Measurements from ENCODE around the gene STARD7. TPM values are rescaled to one million over a fixed set of nuclear protein-coding genes. Genes with fewer than 3 reads are reported as not detected.

STARD7 gene
- total RNA-seq, 4 donors from 2014 or later: 211 to 292 (median 266) TPM

DNA sequence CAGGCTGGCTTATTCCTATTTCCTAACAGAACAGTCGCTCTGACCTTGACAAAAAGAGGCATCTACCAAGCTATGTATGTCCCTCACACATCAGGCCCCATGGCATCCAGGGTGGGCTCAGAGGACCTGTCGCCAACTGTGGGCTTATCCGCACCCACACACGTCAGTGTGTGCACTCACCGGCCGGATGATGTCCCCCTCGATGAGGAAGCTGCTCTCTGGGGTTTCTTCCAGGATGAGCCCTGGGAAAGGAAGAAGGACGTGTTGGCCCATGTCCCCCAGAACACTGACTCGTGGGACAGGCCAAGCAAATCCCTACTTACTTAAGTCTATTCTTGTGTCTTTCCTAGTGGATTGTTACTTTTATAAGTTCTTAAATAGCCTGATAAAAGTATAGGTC, 73.5 kb downstream of the STARD7 start:
- DNase-seq: no peak
- Histone ChIP-seq H3K4me3 (replicated peaks in 1 of 3) (no peak overlapping the region), H3K27ac (no peak overlapping the region), H3K9me3 (no peaks in the 10 kb centered on the region), H3K36me3 (no peaks in the 10 kb centered on the region), H3K27me3 (no peaks in the 10 kb centered on the region), H3K4me1 (no peaks in the 10 kb centered on the region)
- no peak for TF ChIP-seq POLR2A (IDR thresholded peaks at IDR 0.05)
- 83% methylated on average over 8 to 9 of the region's 9 CpGs for WGBS, 2 donors
- intact Hi-C loops (cut with DNase I): loop anchor here (5.0 kb wide), 1 partner anchor 37 kb away; no protein-coding TSS in a partner anchor

Other genes starting within 250 kb of the STARD7 start
- 10 to 100 TPM; 23.3 to 34.7 (median 30.2) TPM for gene ANKRD36C, start 217.0 kb downstream of the STARD7 start, total RNA-seq
- 1 to 10 TPM; 1.2 to 7.5 (median 2.6) TPM for gene GPAT2, start 173.9 kb downstream of the STARD7 start, total RNA-seq
- gene ADRA2B, start 92.3 kb downstream of the STARD7 start, total RNA-seq: 1 to 10 TPM in 2 of 4 donors, under 1 TPM in 2; 0.13 to 2.1 (median 1.0) TPM
- gene ASTL, start 70.3 kb downstream of the STARD7 start, total RNA-seq: not detected
- 1 to 10 TPM; 2.2 to 8.4 (median 2.4) TPM for gene DUSP2, start 63.4 kb downstream of the STARD7 start, total RNA-seq
- gene TMEM127, start 57.2 kb upstream of the STARD7 start, total RNA-seq: 10 to 100 TPM; 45.7 to 53.6 (median 48.7) TPM
- gene CIAO1, start 57.4 kb upstream of the STARD7 start, total RNA-seq: 100 to 1,000 TPM in 3 of 4 donors, 10 to 100 TPM in 1; 83.8 to 149 (median 119) TPM
- gene SNRNP200, start 96.7 kb upstream of the STARD7 start, total RNA-seq: 100 to 1,000 TPM in 3 of 4 donors, 10 to 100 TPM in 1; 85.3 to 123 (median 104) TPM
- 1 to 10 TPM in 1 of 4 donors, under 1 TPM in 2, not detected in 1; 0.63 to 1.7 (median 0.75) TPM for gene ITPRIPL1, start 116.5 kb upstream of the STARD7 start, total RNA-seq
- 1 to 10 TPM in 1 of 4 donors, under 1 TPM in 3; 0.46 to 1.7 (median 0.89) TPM for gene NCAPH, start 126.9 kb upstream of the STARD7 start, total RNA-seq

Measured in thyroid gland (tissue), 4 donors.